Muscle of leg (tissue), 16 donors: ENCODE measurements around the gene SOX8. TPM values are rescaled to one million over a fixed set of nuclear protein-coding genes. Genes with fewer than 3 reads are reported as not detected.

Experiments
- DNase-seq: peaks from one replicate; pipeline ENCODE4 v3.0.0; 2013
- H3K27ac ChIP-seq: one replicate; pipeline ENCODE4 v1.5.1; 2013; ENCODE audit warnings: mild to moderate bottlenecking, low read length, control low read depth
- H3K27me3 ChIP-seq: one replicate; pipeline ENCODE4 v1.6.1; 2013; ENCODE audit warnings: low read length; ENCODE audit not compliant: control insufficient read depth, insufficient read depth
- H3K36me3 ChIP-seq: one replicate; pipeline ENCODE4 v1.6.1; 2013; ENCODE audit warnings: low read length; ENCODE audit not compliant: control insufficient read depth, insufficient read depth
- H3K4me1 ChIP-seq: one replicate; pipeline ENCODE4 v1.6.1; 2013; ENCODE audit warnings: low read length; ENCODE audit not compliant: control insufficient read depth, insufficient read depth
- H3K4me3 ChIP-seq: one replicate; pipeline ENCODE4 v1.5.1; 2013; ENCODE audit warnings: low read length, control low read depth
- H3K9me3 ChIP-seq: replicated peaks from 2 replicates; pipeline ENCODE4 v1.6.1; 2013; ENCODE audit warnings: low read depth, low read length; ENCODE audit not compliant: control insufficient read depth
- WGBS: methylation state at CpG from one replicate; pipeline ENCODE4 v1.1.5; 2013; ENCODE audit warnings: missing lambda C conversion rate; ENCODE audit not compliant: insufficient coverage; 5-methylcytosine and 5-hydroxymethylcytosine counted together
- long read RNA-seq, 11 donors: transcript quantifications; one replicate each; lab custom pipeline, GENCODE V29; 2026
- polyA plus RNA-seq, 8 donors: library from polyadenylated mRNA; unstranded; fragments of 120-200 nt; gene quantifications; one replicate each; pipeline versions ENCODE4 v1.2.1 to v1.2.3, GENCODE V29; 2013; ENCODE audit warnings: inconsistent platforms in 1 of 8, low replicate concordance in 1 of 8; ENCODE audit not compliant: insufficient read length in 8 of 8, insufficient read depth in 1 of 8
- total RNA-seq: library from RNA; stranded (reverse); fragments of 120-200 nt; gene quantifications from one replicate; pipeline ENCODE4 v1.2.4, GENCODE V29; 2013

The SOX8 gene
- total RNA-seq: 31.1 TPM
- 10 to 100 TPM; 38.7 to 50.9 (median 42.1) TPM for polyA plus RNA-seq
- long read RNA-seq, donor 1, full-length matches to known transcripts: 16 of 16 reads
- long read RNA-seq, donor 1, partial matches to known transcripts: 0 of 16 reads
- long read RNA-seq, donor 1, other reads (novel, unspliced or antisense): 0 of 16 reads
- long read RNA-seq, donor 2: 0 reads
- long read RNA-seq, donor 3, transcript SOX8-201 (3 exons, 3,049 nt): major isoform, 14 of 14 reads
- long read RNA-seq, donor 3, partial matches to known transcripts: 0 of 14 reads
- long read RNA-seq, donor 3, other reads (novel, unspliced or antisense): 0 of 14 reads
- long read RNA-seq, donor 4, full-length matches to known transcripts: 14 of 20 reads
- long read RNA-seq, donor 4, partial matches to known transcripts: 6 of 20 reads
- long read RNA-seq, donor 4, other reads (novel, unspliced or antisense): 0 of 20 reads
- long read RNA-seq, donor 5, full-length matches to known transcripts: 35 of 64 reads
- long read RNA-seq, donor 5, partial matches to known transcripts: 29 of 64 reads
- long read RNA-seq, donor 5, other reads (novel, unspliced or antisense): 0 of 64 reads
- long read RNA-seq, donor 6, full-length matches to known transcripts: 13 of 13 reads
- long read RNA-seq, donor 6, partial matches to known transcripts: 0 of 13 reads
- long read RNA-seq, donor 6, other reads (novel, unspliced or antisense): 0 of 13 reads
- long read RNA-seq, donor 7, transcript SOX8-201 (3 exons, 3,049 nt): major isoform, 9 of 26 reads
- long read RNA-seq, donor 7, partial matches to known transcripts: 17 of 26 reads
- long read RNA-seq, donor 7, other reads (novel, unspliced or antisense): 0 of 26 reads
- long read RNA-seq, donor 8, full-length matches to known transcripts: 3 of 3 reads
- long read RNA-seq, donor 8, partial matches to known transcripts: 0 of 3 reads
- long read RNA-seq, donor 8, other reads (novel, unspliced or antisense): 0 of 3 reads
- long read RNA-seq, donor 9, full-length matches to known transcripts: 9 of 9 reads
- long read RNA-seq, donor 9, partial matches to known transcripts: 0 of 9 reads
- long read RNA-seq, donor 9, other reads (novel, unspliced or antisense): 0 of 9 reads
- long read RNA-seq, donor 10, full-length matches to known transcripts: 5 of 5 reads
- long read RNA-seq, donor 10, partial matches to known transcripts: 0 of 5 reads
- long read RNA-seq, donor 10, other reads (novel, unspliced or antisense): 0 of 5 reads
- long read RNA-seq, donor 11, full-length matches to known transcripts: 7 of 7 reads
- long read RNA-seq, donor 11, partial matches to known transcripts: 0 of 7 reads
- long read RNA-seq, donor 11, other reads (novel, unspliced or antisense): 0 of 7 reads

DNA sequence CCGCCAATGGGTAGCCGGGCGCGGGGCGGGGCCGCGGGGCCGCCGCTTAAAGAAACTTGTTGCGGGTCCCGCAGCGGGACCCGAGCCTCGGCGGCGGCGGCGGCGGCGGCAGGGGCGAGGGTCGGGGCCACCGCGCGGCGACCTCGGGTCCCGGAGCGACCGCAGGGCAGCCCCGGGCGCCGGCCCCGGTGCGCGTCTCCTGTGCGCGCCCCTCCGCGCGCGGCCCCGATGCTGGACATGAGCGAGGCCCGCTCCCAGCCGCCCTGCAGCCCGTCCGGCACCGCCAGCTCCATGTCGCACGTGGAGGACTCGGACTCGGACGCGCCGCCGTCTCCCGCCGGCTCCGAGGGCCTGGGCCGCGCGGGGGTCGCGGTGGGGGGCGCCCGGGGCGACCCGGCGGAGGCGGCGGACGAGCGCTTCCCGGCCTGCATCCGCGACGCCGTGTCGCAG is at the start of gene SOX8:
SOX8 (plus strand) TSS at position 76 of the 450 bp plus-strand sequence; CDS start at position 229, 153 bp downstream.
- H3K27me3 ChIP-seq: peaks cover 25% of the 10 kb centered on the region
- peaks cover 84% of the 10 kb centered on the region for H3K4me1 ChIP-seq
- H3K27ac ChIP-seq: peak within 1 kb of the TSS; percentile 7
- WGBS: under 1% methylated on average over 80 of the region's 80 CpGs
- peaks cover 16% of the 10 kb centered on the region for H3K36me3 ChIP-seq
- no peak for DNase-seq
- H3K9me3 ChIP-seq: no peaks in the 10 kb centered on the region
- peak within 1 kb of the TSS; percentile 59 for H3K4me3 ChIP-seq

DNA sequence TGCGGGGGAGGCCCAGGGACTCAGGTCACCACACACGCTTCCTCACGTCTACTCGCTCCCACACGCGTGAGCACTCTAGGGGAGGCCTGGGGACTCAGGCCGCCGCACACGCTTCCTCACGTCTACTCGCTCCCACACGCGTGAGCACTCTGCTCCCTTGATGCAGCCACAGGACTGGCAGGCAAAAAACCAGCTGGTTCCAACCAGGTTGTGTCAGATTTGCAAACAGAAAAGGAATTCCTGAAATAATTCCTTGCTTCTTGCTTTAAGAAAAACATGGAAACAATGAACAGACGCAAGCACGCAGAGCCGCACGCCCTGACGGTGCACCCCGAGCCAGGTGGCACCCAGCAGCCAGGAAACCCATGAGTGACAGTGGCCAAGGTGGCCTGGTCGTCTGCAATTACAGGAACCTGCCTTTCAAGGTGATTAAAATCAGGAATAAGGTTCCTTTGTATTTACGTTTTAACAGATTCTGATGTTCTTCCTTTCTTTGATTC is 48.7 kb upstream of the SOX8 start:
- no peaks in the 10 kb centered on the region for H3K9me3 ChIP-seq
- no peaks in the 10 kb centered on the region for H3K27me3 ChIP-seq
- no peak overlapping the region for H3K4me3 ChIP-seq
- WGBS: 89% methylated on average over 19 of the region's 21 CpGs
- no peak for DNase-seq
- H3K4me1 ChIP-seq: no peaks in the 10 kb centered on the region
- H3K36me3 ChIP-seq: peaks cover 29% of the 10 kb centered on the region
- no peak overlapping the region for H3K27ac ChIP-seq

DNA sequence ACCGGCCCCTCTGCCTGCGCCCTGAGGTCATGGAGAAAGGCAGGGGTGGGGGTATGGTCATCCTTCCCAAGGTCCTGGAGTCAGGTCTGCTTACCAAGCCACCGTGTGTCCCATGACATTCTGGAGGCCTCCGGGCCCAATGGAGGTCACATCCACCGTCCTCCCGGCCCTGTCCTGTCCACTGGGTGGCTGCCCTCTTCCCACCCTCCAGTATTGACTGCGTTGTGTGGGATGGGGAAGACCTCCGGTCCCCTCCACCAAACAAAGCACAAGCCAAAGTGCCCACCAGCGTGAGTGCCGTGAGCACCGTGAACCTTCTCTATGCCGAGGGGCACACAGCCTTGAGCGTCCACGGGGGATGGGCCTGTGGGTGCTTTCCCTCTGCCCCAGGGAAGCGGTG is 48.0 kb upstream of the SOX8 start:
- DNase-seq: no peak
- WGBS: 97% methylated on average over 9 of the region's 15 CpGs
- Histone ChIP-seq H3K4me1 (no peaks in the 10 kb centered on the region), H3K9me3 (no peaks in the 10 kb centered on the region), H3K4me3 (no peak overlapping the region), H3K27ac (no peak overlapping the region), H3K36me3 (peaks cover 32% of the 10 kb centered on the region), H3K27me3 (no peaks in the 10 kb centered on the region)

DNA sequence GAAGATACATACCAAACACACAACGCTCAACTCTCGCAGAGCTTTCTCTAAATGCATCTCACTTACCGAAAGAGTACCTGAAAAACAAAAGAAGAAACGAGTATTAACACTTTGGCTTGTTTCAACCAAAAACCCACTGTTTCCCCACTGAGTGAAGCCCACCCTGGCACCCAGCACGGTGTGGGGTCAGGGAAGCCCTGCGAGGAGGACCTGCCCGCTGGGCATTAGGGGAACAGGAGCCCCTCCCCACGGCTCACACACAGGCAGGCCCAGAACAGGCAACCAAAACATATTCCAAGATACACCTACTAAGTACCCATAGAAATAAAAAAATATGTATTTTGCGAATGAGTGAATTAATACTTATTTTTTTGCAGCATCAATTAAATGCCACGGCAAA is 47.4 kb upstream of the SOX8 start:
- WGBS: 90% methylated on average over 5 of the region's 10 CpGs

DNA sequence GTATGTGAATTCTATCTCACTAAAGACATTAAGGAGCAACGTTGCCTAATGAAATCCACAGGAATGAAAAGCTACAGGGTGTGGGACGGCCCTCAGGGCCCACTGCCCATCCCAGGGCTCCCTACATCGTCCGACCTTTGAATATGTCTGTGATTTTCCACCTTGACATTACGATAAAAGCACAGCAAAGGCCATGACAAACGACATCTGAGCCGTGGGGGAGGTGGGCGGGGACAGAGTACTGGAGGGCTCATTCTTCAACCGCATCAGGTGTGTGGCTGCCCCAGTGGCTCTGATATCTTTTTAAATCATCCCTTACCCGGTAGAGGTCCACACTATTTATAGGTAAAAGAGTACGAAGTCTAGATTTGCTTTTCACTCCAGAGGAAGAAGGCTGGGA is 45.9 kb upstream of the SOX8 start:
- no peaks in the 10 kb centered on the region for H3K9me3 ChIP-seq
- DNase-seq: no peak
- WGBS: 66% methylated on average over 5 of the region's 11 CpGs

More for the DNA sequence above, 47.4 kb upstream of the SOX8 start:
- no peak for DNase-seq
- Histone ChIP-seq H3K27ac (no peak overlapping the region), H3K9me3 (no peaks in the 10 kb centered on the region), H3K27me3 (no peaks in the 10 kb centered on the region), H3K4me1 (no peaks in the 10 kb centered on the region), H3K36me3 (peaks cover 32% of the 10 kb centered on the region), H3K4me3 (no peak overlapping the region)

DNA sequence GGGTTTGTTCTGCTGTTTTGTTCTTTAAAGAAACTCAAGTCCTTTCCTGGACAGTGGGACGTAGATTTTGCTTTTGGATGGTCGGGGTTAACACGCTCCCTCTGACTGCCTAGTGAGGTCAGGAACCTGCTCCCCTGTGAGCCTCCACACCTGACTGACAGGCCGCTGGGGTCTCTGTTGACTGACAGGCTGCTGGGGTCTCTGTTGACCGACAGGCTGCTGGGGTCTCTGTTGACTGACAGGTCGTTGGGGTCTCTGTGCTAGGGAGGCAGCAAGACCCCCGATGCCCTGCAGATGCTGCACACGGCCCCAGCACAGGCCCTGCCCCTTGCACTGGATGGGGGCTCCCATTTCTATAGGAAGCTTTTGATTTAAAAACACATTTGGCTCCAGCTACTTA is 44.3 kb upstream of the SOX8 start:
- Histone ChIP-seq H3K9me3 (peaks cover 12% of the 10 kb centered on the region), H3K27ac (no peak overlapping the region), H3K4me3 (no peak overlapping the region), H3K36me3 (peaks cover 31% of the 10 kb centered on the region), H3K27me3 (no peaks in the 10 kb centered on the region), H3K4me1 (no peaks in the 10 kb centered on the region)
- 60% methylated on average over 5 of the region's 8 CpGs for WGBS
- DNase-seq: no peak

More for the DNA sequence above, 45.9 kb upstream of the SOX8 start:
- Histone ChIP-seq H3K27me3 (no peaks in the 10 kb centered on the region), H3K4me3 (no peak overlapping the region), H3K36me3 (peaks cover 30% of the 10 kb centered on the region), H3K4me1 (no peaks in the 10 kb centered on the region), H3K27ac (no peak overlapping the region)

DNA sequence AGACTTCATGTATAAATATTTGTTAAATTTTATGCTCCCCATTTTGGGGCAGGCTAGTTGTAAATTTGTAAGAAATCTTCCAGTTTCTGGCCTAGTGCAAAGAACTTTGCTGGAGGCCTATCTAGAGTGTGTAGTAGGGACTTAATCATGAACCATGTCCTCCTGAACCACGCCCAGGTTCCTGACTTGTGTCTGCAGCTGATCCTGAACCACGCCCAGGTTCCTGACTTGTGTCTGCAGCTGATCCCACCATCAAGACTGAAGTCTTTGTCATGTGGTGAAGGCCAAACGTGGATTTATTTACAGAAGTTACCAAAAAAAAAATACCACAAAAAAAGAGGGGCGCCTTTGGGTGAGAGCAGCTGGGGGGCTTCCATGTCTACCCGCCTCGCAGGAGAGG is 43.8 kb upstream of the SOX8 start:
- Histone ChIP-seq H3K27ac (no peak overlapping the region), H3K27me3 (no peaks in the 10 kb centered on the region), H3K4me1 (no peaks in the 10 kb centered on the region), H3K9me3 (peaks cover 17% of the 10 kb centered on the region), H3K4me3 (no peak overlapping the region), H3K36me3 (peaks cover 30% of the 10 kb centered on the region)
- no peak for DNase-seq
- 96% methylated on average over 4 of the region's 6 CpGs for WGBS

DNA sequence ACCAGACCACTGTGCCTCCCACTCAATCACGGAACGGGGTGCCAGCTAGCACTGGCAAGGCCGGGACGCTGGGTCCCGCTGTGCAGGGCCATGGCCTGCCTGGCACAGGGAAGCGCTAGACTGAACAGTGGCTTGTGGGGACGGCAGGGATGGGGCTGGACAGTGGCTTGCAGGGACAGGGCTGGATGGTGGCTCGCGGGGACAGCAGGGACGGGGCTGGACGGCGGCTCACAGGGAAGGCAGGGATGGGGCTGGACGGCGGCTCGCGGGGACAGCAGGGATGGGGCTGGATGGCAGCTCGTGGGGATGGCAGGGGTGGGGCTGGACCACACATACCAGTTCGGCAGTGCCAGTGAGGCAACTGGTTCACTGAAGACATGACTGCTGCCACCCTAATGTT is 43.4 kb upstream of the SOX8 start:
- Histone ChIP-seq H3K4me1 (no peaks in the 10 kb centered on the region), H3K36me3 (peaks cover 27% of the 10 kb centered on the region), H3K9me3 (peaks cover 19% of the 10 kb centered on the region), H3K27ac (no peak overlapping the region), H3K4me3 (no peak overlapping the region), H3K27me3 (no peaks in the 10 kb centered on the region)
- DNase-seq: no peak
- 75% methylated on average over 11 of the region's 18 CpGs for WGBS

DNA sequence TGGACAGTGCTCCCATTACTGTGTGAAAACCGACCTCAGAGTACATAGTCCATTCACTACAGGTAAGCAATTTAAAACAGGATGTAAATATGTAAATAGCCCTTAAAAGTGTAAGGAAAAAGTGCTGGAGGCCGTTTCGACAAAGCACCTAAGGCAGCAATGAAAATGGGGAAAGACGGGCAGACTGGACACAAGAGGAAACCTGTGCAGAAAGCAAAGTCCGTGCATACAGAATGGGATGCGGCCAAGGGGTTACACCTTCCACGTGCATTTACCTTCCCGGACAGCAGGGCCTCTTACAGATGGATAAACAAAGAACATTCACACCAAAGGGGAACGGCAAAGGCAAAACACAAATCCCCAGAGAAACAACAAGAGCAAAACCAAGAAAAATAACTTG is 42.8 kb upstream of the SOX8 start:
- H3K4me3 ChIP-seq: no peak overlapping the region
- peaks cover 19% of the 10 kb centered on the region for H3K9me3 ChIP-seq
- peaks cover 21% of the 10 kb centered on the region for H3K36me3 ChIP-seq
- no peak for DNase-seq
- WGBS: 56% methylated on average over 5 of the region's 9 CpGs
- no peaks in the 10 kb centered on the region for H3K4me1 ChIP-seq
- H3K27ac ChIP-seq: no peak overlapping the region
- no peaks in the 10 kb centered on the region for H3K27me3 ChIP-seq
